Measurements from ENCODE around the gene TRIM54.

Gene TRIM54

DNA sequence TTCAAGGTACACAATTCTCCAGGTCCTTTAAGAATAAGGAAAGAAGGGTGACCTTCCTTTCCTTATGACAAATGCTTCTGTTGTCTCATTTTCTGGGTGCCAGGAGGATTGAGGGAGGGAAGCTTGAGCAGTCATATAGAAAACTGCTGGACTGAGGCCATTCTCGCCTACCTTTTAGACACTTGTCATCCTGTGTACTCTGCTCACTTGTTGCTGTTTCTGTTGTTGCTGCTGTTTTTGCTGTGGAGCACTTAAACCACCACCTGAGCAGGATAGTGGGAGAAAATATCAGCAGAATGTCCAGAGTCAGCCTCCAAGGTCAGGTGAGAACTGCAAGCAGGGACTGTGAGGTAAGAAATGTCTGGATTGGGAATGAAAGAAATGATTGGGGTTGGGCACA, 4.2 kb upstream of the TRIM54 start:
- no peak for DNase-seq (ENCODE audit: low spot score)
- TF ChIP-seq, protein P1, sequence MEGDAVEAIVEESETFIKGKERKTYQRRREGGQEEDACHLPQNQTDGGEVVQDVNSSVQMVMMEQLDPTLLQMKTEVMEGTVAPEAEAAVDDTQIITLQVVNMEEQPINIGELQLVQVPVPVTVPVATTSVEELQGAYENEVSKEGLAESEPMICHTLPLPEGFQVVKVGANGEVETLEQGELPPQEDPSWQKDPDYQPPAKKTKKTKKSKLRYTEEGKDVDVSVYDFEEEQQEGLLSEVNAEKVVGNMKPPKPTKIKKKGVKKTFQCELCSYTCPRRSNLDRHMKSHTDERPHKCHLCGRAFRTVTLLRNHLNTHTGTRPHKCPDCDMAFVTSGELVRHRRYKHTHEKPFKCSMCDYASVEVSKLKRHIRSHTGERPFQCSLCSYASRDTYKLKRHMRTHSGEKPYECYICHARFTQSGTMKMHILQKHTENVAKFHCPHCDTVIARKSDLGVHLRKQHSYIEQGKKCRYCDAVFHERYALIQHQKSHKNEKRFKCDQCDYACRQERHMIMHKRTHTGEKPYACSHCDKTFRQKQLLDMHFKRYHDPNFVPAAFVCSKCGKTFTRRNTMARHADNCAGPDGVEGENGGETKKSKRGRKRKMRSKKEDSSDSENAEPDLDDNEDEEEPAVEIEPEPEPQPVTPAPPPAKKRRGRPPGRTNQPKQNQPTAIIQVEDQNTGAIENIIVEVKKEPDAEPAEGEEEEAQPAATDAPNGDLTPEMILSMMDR (IDR thresholded peaks at IDR 0.05; ENCODE audit: extremely low read depth, missing control alignments), result no peak

GRCh38 chr2:27280826-27281225, 1.4 kb upstream of the TRIM54 start:
- no peak for DNase-seq (ENCODE audit: low spot score)
- TF ChIP-seq, protein P1 (IDR thresholded peaks at IDR 0.05; ENCODE audit: extremely low read depth, missing control alignments), result no peak

DNA sequence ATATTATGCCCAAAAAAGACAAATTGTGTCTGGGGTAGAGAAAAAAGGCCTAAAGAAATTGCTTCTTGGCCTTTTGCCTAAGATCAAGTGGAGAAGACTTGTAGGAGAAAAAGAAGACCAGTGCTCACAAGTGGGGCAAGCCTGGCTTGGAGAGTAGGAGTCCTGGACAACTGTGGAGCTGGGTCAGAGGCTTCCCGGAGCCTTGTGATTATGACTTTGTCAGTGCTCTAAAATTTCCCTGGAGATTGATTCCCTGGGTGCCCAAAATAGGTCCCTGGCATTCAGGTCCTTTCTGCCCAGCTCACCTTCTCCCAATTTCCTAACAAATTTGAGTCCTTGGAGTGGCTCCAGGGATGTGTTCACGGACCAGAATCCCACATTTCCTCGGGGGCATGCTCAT, 787 bp upstream of the TRIM54 start:
- DNase-seq (ENCODE audit: low spot score), result no peak
- TF ChIP-seq, protein P1 (IDR thresholded peaks at IDR 0.05; ENCODE audit: extremely low read depth, missing control alignments), result no peak

GRCh38 chr2:27282892-27283291, 663 bp downstream of the TRIM54 start:
- no peak for DNase-seq (ENCODE audit: low spot score)
- TF ChIP-seq, protein P1 (IDR thresholded peaks at IDR 0.05; ENCODE audit: extremely low read depth, missing control alignments), result no peak

DNA sequence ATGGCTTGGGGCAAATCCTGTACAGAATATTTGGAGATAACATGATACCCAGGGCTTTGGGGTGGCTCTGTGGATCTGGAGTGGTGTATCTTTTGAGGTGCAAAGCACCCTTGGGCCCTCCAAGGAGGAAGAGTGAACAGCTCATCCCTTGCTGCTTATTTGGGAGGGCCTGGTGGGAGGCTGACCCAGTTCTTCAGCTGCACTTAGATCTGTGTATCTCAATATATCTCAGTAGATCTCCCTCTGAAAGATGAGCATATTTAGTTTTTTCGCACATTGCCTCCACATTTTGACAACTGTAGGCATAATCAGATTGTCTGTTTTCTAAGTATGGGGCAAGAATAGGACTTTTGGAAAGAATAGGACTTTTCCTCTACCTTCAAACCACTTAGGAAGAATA, 2.8 kb downstream of the TRIM54 start:
- TF ChIP-seq, protein P1 (IDR thresholded peaks at IDR 0.05; ENCODE audit: extremely low read depth, missing control alignments), result no peak
- DNase-seq (ENCODE audit: low spot score), result no peak

DNA sequence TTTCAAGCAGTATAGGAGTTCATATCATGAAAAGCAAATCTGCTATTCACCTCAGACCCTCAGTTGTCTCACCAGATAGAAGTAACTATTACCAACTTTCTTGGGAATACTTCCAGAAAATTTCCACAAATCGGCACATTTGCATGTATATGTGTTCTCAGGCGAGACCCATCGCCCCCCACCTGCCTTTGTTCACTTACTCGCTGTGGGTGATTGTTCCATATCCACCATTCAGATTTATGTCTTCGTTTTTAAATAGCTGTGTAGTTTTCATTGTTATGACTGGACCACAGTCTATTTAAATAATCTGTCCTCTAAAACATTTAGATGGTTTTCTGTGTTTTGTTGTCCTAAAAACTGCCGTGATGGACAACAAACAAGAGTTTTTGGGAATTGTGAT, 3.3 kb downstream of the TRIM54 start:
- no peak for DNase-seq (ENCODE audit: low spot score)

GRCh38 chr2:27288610-27289009, 6.4 kb downstream of the TRIM54 start:
- no peak for DNase-seq (ENCODE audit: low spot score)
- TF ChIP-seq, protein P1 (IDR thresholded peaks at IDR 0.05; ENCODE audit: extremely low read depth, missing control alignments), result no peak

More for the DNA sequence above, 3.3 kb downstream of the TRIM54 start:
- TF ChIP-seq, protein P1 (IDR thresholded peaks at IDR 0.05; ENCODE audit: extremely low read depth, missing control alignments), result no peak
